Adrenal gland (tissue), 5 donors: ENCODE measurements around the gene IST1.

ENCODE experiments used
- POLR2A ChIP-seq, 2 donors: fragments of 450-650 bp; IDR thresholded peaks; one replicate each; pipeline ENCODE4 v1.6.1; 2017; ENCODE audit warnings: antibody characterized with exemption in 2 of 2, mild to moderate bottlenecking in 2 of 2, moderate library complexity in 1 of 2
- TF ChIP-seq, protein P1 (sequence below), 6 experiments: fragments of 450-650 bp in 4 of 6; fragments of 200-600 bp in 2 of 6; sonication (generic) in 1 of 6; IDR thresholded peaks; 1 replicate in 5 of 6; 2 replicates in 1 of 6; pipeline versions ENCODE4 v1.5.1 to v1.8.0; 2016 to 2021; ENCODE audit warnings: antibody characterized with exemption in 6 of 6, mild to moderate bottlenecking in 2 of 6, moderate library complexity in 1 of 6
- donor health status: DM: no; HTN: no; CAD: no.

DNA sequence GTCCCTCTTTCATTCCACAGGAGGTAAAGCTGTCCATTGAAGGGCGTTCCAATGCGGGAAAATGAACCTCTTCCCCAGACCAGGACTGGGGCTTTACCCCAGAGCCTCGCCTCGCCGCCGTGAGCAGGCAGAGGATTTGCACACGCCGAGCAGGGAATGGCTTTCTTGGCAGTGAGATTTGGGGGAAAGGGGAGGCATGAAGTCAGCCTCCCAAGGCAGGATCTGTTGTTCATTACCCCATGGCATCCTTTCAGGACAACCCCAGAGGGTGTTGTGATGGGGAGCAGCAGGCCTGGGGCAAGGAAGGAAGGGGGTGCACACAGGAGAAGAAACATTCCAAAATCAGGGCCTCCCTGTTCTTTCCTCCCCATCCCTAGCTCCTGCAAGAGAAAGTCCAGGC is 43.6 kb upstream of the IST1 start:
- TF ChIP-seq, protein P1, sequence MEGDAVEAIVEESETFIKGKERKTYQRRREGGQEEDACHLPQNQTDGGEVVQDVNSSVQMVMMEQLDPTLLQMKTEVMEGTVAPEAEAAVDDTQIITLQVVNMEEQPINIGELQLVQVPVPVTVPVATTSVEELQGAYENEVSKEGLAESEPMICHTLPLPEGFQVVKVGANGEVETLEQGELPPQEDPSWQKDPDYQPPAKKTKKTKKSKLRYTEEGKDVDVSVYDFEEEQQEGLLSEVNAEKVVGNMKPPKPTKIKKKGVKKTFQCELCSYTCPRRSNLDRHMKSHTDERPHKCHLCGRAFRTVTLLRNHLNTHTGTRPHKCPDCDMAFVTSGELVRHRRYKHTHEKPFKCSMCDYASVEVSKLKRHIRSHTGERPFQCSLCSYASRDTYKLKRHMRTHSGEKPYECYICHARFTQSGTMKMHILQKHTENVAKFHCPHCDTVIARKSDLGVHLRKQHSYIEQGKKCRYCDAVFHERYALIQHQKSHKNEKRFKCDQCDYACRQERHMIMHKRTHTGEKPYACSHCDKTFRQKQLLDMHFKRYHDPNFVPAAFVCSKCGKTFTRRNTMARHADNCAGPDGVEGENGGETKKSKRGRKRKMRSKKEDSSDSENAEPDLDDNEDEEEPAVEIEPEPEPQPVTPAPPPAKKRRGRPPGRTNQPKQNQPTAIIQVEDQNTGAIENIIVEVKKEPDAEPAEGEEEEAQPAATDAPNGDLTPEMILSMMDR (IDR thresholded peaks at IDR 0.05): no peak
- TF ChIP-seq POLR2A (IDR thresholded peaks at IDR 0.05): no peak
